ENCODE measurements around the gene EIF2S3.

Gene EIF2S3

DNA sequence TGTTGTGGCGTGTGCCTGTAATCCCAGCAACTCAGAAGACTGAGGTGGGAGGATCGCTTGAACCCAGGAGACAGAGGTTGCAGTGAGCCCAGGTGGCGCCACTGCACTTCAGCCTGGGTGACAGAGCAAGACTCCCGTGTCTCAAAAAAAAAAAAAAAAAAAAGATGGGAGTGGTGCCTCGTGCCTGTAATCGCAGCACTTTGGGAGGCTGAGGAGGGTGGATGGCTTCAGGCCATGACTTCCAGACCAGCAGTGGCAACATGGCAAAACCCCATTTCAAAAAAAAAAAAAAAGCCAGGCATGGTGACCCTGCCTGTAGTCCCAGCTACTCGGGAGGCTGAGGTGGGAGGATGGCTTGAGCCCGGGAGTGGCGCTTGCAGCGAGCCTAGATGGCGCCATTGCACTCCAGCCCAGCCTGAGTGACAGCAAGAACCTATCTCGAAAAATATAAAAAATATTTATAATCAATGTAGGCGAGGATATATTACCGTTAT, 27.0 kb downstream of the EIF2S3 start:
- Histone ChIP-seq H3K27me3 (ENCODE audit: insufficient read depth, low read length, poor library complexity) (no peaks in the 10 kb centered on the region), H4K5ac (ENCODE audit: low read length) (no peak overlapping the region), H3K4me1 (ENCODE audit: control insufficient read depth, low read depth, low read length) (no peaks in the 10 kb centered on the region), H2AK5ac (ENCODE audit: low read length) (no peak overlapping the region), H3K27ac (ENCODE audit: low read depth, low read length) (no peak overlapping the region), H3K4me2 (ENCODE audit: low read length) (no peak overlapping the region), H2BK15ac (replicated peaks; ENCODE audit: low read depth) (no peak overlapping the region), H3K9ac (ENCODE audit: low read length) (no peak overlapping the region), H2BK120ac (ENCODE audit: low read depth, low read length) (no peak overlapping the region), H2BK5ac (ENCODE audit: low read length) (no peak overlapping the region), H3K23ac (ENCODE audit: low read length) (no peak overlapping the region), H3K4me3 (ENCODE audit: low read length) (no peak overlapping the region), H3K18ac (ENCODE audit: low read length) (no peak overlapping the region), H3K4ac (ENCODE audit: low read depth, low read length) (no peak overlapping the region), H3K36me3 (ENCODE audit: control insufficient read depth, insufficient read depth, low read length) (no peaks in the 10 kb centered on the region), H3K56ac (ENCODE audit: low read length) (no peak overlapping the region), H3K79me1 (ENCODE audit: low read length) (no peaks in the 10 kb centered on the region), H3K79me2 (ENCODE audit: control insufficient read depth, insufficient read depth, low read length) (no peaks in the 10 kb centered on the region), H4K8ac (ENCODE audit: low read depth, low read length) (no peak overlapping the region)
- peak; percentile 84 for DNase-seq
- no CpG with 5 or more reads among the region's 14 CpGs for WGBS (ENCODE audit: extremely low coverage, insufficient coverage, low lambda C conversion rate)

DNA sequence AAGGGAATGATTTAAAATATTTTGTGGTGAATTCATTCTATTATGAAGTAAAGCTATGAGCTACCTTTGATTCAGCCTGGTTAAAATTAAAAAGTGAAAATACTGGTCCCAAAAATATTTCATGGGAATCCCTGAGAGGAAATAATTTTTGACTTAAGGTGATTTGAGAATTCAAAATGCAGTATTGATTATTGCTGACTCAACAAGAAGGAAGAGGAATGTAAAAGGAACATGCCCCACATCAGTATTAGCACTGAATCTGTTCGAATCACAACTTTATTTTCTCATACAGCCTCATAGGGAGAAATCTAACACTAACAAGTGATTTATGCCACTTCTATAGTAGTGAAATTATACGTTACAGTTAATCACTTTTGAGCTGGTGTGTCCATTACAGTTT, 27.7 kb downstream of the EIF2S3 start:
- Histone ChIP-seq H3K4me2 (ENCODE audit: low read length) (no peak overlapping the region), H2BK120ac (ENCODE audit: low read depth, low read length) (no peak overlapping the region), H4K8ac (ENCODE audit: low read depth, low read length) (no peak overlapping the region), H2BK5ac (ENCODE audit: low read length) (no peak overlapping the region), H2AK5ac (ENCODE audit: low read length) (no peak overlapping the region), H3K79me2 (ENCODE audit: control insufficient read depth, insufficient read depth, low read length) (no peaks in the 10 kb centered on the region), H3K36me3 (ENCODE audit: control insufficient read depth, insufficient read depth, low read length) (no peaks in the 10 kb centered on the region), H4K5ac (ENCODE audit: low read length) (no peak overlapping the region), H3K4me3 (ENCODE audit: low read length) (no peak overlapping the region), H2BK15ac (replicated peaks; ENCODE audit: low read depth) (no peak overlapping the region), H3K27ac (ENCODE audit: low read depth, low read length) (no peak overlapping the region), H3K4ac (ENCODE audit: low read depth, low read length) (no peak overlapping the region), H3K4me1 (ENCODE audit: control insufficient read depth, low read depth, low read length) (no peaks in the 10 kb centered on the region), H3K79me1 (ENCODE audit: low read length) (no peaks in the 10 kb centered on the region), H3K18ac (ENCODE audit: low read length) (no peak overlapping the region), H3K56ac (ENCODE audit: low read length) (no peak overlapping the region), H3K9ac (ENCODE audit: low read length) (no peak overlapping the region), H3K23ac (ENCODE audit: low read length) (no peak overlapping the region), H3K27me3 (ENCODE audit: insufficient read depth, low read length, poor library complexity) (no peaks in the 10 kb centered on the region)
- no CpG with 5 or more reads among the region's 2 CpGs for WGBS (ENCODE audit: extremely low coverage, insufficient coverage, low lambda C conversion rate)
- no peak for DNase-seq

DNA sequence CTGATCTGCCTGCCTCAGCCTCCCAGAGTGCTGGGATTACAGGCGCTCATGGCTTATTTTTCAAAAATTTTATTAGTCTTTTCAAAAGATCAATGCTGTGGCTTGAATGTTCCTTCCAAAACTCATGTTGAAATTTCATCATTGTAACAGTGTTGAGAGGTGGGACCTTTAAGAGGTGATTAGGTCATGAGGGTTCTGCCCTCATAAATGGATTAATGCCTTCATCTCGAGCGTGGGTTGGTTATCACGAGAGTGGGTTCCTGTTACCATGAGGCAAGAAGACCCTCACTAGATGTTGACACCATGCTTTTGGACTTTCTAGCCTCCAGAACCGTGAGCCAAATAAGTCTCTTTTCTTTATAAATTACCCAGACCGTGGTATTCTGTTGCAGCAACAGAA, 30.3 kb downstream of the EIF2S3 start:
- Histone ChIP-seq H2BK120ac (ENCODE audit: low read depth, low read length) (no peak overlapping the region), H2AK5ac (ENCODE audit: low read length) (no peak overlapping the region), H2BK15ac (replicated peaks; ENCODE audit: low read depth) (no peak overlapping the region), H3K23ac (ENCODE audit: low read length) (no peak overlapping the region), H3K4me3 (ENCODE audit: low read length) (no peak overlapping the region), H3K36me3 (ENCODE audit: control insufficient read depth, insufficient read depth, low read length) (no peaks in the 10 kb centered on the region), H3K27me3 (ENCODE audit: insufficient read depth, low read length, poor library complexity) (no peaks in the 10 kb centered on the region), H3K4me1 (ENCODE audit: control insufficient read depth, low read depth, low read length) (no peaks in the 10 kb centered on the region), H2BK5ac (ENCODE audit: low read length) (no peak overlapping the region), H3K4me2 (ENCODE audit: low read length) (no peak overlapping the region), H3K18ac (ENCODE audit: low read length) (no peak overlapping the region), H3K56ac (ENCODE audit: low read length) (no peak overlapping the region), H3K27ac (ENCODE audit: low read depth, low read length) (no peak overlapping the region), H4K5ac (ENCODE audit: low read length) (no peak overlapping the region), H3K79me1 (ENCODE audit: low read length) (no peaks in the 10 kb centered on the region), H3K9ac (ENCODE audit: low read length) (no peak overlapping the region), H4K8ac (ENCODE audit: low read depth, low read length) (no peak overlapping the region), H3K4ac (ENCODE audit: low read depth, low read length) (no peak overlapping the region), H3K79me2 (ENCODE audit: control insufficient read depth, insufficient read depth, low read length) (no peaks in the 10 kb centered on the region)
- DNase-seq: no peak
- no CpG with 5 or more reads among the region's 6 CpGs for WGBS (ENCODE audit: extremely low coverage, insufficient coverage, low lambda C conversion rate)

DNA sequence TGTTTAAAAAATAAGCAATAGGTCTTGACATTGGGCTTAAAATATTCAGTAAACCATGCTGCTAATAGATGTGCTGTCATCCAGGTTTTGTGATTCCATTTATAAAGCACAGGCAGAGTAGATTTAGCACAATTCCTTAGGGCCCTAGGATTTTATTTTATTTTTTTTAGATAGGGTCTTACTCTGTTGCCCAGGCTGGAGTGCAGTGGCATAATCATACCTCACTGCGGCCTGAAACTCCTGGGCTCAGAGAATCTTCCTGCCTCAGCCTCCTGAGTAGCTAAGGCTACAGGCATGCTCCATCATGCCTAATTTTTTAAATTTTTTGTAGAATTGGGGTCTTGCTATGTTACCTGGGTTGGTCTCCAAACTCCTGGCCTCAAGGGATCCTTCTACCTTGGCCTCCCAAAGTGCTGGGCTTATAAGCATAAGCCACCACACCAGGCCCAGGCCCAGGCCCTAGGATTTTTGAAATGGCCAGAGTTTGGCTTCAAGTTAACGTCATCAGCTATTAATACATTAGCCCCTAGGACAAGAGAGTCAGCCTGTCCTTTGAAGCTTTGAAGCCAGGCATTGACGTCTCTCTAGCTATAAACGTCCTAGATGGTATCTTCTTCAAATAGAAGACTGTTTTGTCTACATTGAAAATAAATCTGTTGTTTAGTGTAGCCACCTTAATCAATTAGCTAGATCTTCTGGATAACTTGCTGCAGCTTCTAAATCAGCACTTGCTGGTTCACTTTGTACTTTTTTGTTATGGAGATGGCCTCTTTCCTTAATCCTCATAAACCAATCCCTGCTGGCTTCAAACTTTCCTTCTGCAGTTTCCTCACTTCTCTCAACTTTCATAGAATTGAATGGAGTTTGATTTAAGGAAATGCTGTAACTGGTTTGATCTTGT, 35.8 kb downstream of the EIF2S3 start:
- Histone ChIP-seq H2BK15ac (replicated peaks; ENCODE audit: low read depth) (no peak overlapping the region), H4K5ac (ENCODE audit: low read length) (no peak overlapping the region), H3K27ac (ENCODE audit: low read depth, low read length) (no peak overlapping the region), H3K23ac (ENCODE audit: low read length) (no peak overlapping the region), H3K79me1 (ENCODE audit: low read length) (no peaks in the 10 kb centered on the region), H2AK5ac (ENCODE audit: low read length) (no peak overlapping the region), H3K18ac (ENCODE audit: low read length) (no peak overlapping the region), H3K4me1 (ENCODE audit: control insufficient read depth, low read depth, low read length) (no peaks in the 10 kb centered on the region), H3K27me3 (ENCODE audit: insufficient read depth, low read length, poor library complexity) (no peaks in the 10 kb centered on the region), H3K79me2 (ENCODE audit: control insufficient read depth, insufficient read depth, low read length) (no peaks in the 10 kb centered on the region), H4K8ac (ENCODE audit: low read depth, low read length) (no peak overlapping the region), H2BK5ac (ENCODE audit: low read length) (no peak overlapping the region), H2BK120ac (ENCODE audit: low read depth, low read length) (no peak overlapping the region), H3K56ac (ENCODE audit: low read length) (no peak overlapping the region), H3K36me3 (ENCODE audit: control insufficient read depth, insufficient read depth, low read length) (no peaks in the 10 kb centered on the region), H3K4me2 (ENCODE audit: low read length) (no peak overlapping the region), H3K4ac (ENCODE audit: low read depth, low read length) (no peak overlapping the region), H3K4me3 (ENCODE audit: low read length) (no peak overlapping the region), H3K9ac (ENCODE audit: low read length) (no peak overlapping the region)
- no CpG with 5 or more reads among the region's 4 CpGs for WGBS (ENCODE audit: extremely low coverage, insufficient coverage, low lambda C conversion rate)
- no peak for DNase-seq

DNA sequence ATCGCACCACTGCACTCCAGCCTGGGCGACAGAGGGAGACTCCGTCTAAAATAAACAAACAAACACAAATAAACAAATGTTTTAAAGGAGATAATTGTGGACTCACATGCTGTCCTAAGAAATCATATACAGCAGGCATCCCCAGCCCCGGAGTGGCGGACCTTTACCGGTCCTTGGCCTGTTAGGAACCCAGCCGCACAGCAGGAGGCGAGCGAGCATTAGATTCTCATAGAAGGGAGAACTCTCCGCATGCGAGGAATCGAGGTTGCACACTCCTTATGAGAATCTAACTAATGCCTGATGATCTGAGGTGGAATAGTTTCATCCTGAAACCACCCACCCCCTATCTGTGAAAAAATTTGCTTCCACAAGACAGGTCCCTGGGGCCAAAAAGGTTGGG, 39.0 kb downstream of the EIF2S3 start:
- WGBS (ENCODE audit: extremely low coverage, insufficient coverage, low lambda C conversion rate): no CpG with 5 or more reads among the region's 12 CpGs
- Histone ChIP-seq H3K4me1 (ENCODE audit: control insufficient read depth, low read depth, low read length) (no peaks in the 10 kb centered on the region), H3K79me2 (ENCODE audit: control insufficient read depth, insufficient read depth, low read length) (no peaks in the 10 kb centered on the region)

More for the DNA sequence above, 39.0 kb downstream of the EIF2S3 start:
- Histone ChIP-seq H3K18ac (ENCODE audit: low read length) (no peak overlapping the region), H3K56ac (ENCODE audit: low read length) (no peak overlapping the region), H3K23ac (ENCODE audit: low read length) (no peak overlapping the region), H2AK5ac (ENCODE audit: low read length) (no peak overlapping the region), H3K4me3 (ENCODE audit: low read length) (no peak overlapping the region), H4K8ac (ENCODE audit: low read depth, low read length) (no peak overlapping the region), H3K36me3 (ENCODE audit: control insufficient read depth, insufficient read depth, low read length) (no peaks in the 10 kb centered on the region), H3K9ac (ENCODE audit: low read length) (no peak overlapping the region), H3K79me1 (ENCODE audit: low read length) (no peaks in the 10 kb centered on the region), H2BK120ac (ENCODE audit: low read depth, low read length) (no peak overlapping the region), H4K5ac (ENCODE audit: low read length) (no peak overlapping the region), H2BK15ac (replicated peaks; ENCODE audit: low read depth) (no peak overlapping the region), H3K4me2 (ENCODE audit: low read length) (no peak overlapping the region), H3K4ac (ENCODE audit: low read depth, low read length) (no peak overlapping the region), H3K27me3 (ENCODE audit: insufficient read depth, low read length, poor library complexity) (no peaks in the 10 kb centered on the region), H3K27ac (ENCODE audit: low read depth, low read length) (no peak overlapping the region), H2BK5ac (ENCODE audit: low read length) (no peak overlapping the region)
- DNase-seq: no peak

Data from mesendoderm (in vitro differentiated cells).